Non-pigmented ciliary epithelial cell (primary cell): ENCODE results near the gene SOX8.

Source experiments
- DNase-seq: peaks from one replicate; pipeline ENCODE4 v3.0.0-alpha.2; 2010; ENCODE audit warnings: low read depth

Gene SOX8

GRCh38 chr16:988471-989353 lies 7.1 kb downstream of the SOX8 start:
- no peak for DNase-seq

- no peak for DNase-seq
Measured at GRCh38 chr16:989354-989814, 7.8 kb downstream of the SOX8 start.

GRCh38 chr16:990516-991291 lies 9.1 kb downstream of the SOX8 start:
- no peak for DNase-seq

GRCh38 chr16:991345-991744 lies 9.8 kb downstream of the SOX8 start:
- no peak for DNase-seq

GRCh38 chr16:991773-992172 lies 10.2 kb downstream of the SOX8 start:
- DNase-seq = no peak

GRCh38 chr16:993731-994130 lies 12.2 kb downstream of the SOX8 start:
- no peak for DNase-seq

- no peak for DNase-seq
Measured at GRCh38 chr16:995087-995486, 13.5 kb downstream of the SOX8 start.

GRCh38 chr16:995783-996182 lies 14.2 kb downstream of the SOX8 start:
- DNase-seq = no peak

GRCh38 chr16:996681-997080 lies 15.1 kb downstream of the SOX8 start:
- DNase-seq = no peak

GRCh38 chr16:997440-998051 lies 16.0 kb downstream of the SOX8 start:
- DNase-seq = no peak

- DNase-seq = no peak
Measured at GRCh38 chr16:998211-998610, 16.6 kb downstream of the SOX8 start.

GRCh38 chr16:998615-999014 lies 17.0 kb downstream of the SOX8 start:
- DNase-seq = no peak

- no peak for DNase-seq
Measured at GRCh38 chr16:999677-1000076, 18.1 kb downstream of the SOX8 start.

- no peak for DNase-seq
Measured at GRCh38 chr16:1000608-1001007, 19.0 kb downstream of the SOX8 start.

- no peak for DNase-seq
Measured at GRCh38 chr16:1001096-1001495, 19.5 kb downstream of the SOX8 start.

- peak; percentile 19 for DNase-seq
Measured at GRCh38 chr16:1002399-1003166, 21.0 kb downstream of the SOX8 start.

- DNase-seq = no peak
Measured at GRCh38 chr16:1003391-1004347, 22.1 kb downstream of the SOX8 start.

GRCh38 chr16:1005286-1005685 lies 23.7 kb downstream of the SOX8 start:
- no peak for DNase-seq

GRCh38 chr16:1006781-1007180 lies 25.2 kb downstream of the SOX8 start:
- DNase-seq = no peak

GRCh38 chr16:1007284-1007850 lies 25.8 kb downstream of the SOX8 start:
- no peak for DNase-seq
